HUDEP-2 (cell line): ENCODE measurements around the gene ZNF441.
"Not testable (repeated sequence)": the region's sequence is repeated elsewhere in the genome, so short reads cannot be mapped to it uniquely, and the experiment has no call there.

ENCODE experiments used
- DNase-seq, 76 experiments: peaks; one replicate each; lab custom pipeline; 2025; ENCODE audit not compliant: unreplicated experiment in 76 of 76; lab: John Stamatoyannopoulos, UW

Gene ZNF441

GRCh38 chr19:11766597-11767591 is at the start of gene ZNF441:
Gene ZNF441, plus strand, starts transcription at chr19:11767000. Its CDS starts 194 bp downstream, at chr19:11767194.
- DNase-seq, result peak in 72 of 76 experiments; percentile 11 to 98 (median 89)

DNA sequence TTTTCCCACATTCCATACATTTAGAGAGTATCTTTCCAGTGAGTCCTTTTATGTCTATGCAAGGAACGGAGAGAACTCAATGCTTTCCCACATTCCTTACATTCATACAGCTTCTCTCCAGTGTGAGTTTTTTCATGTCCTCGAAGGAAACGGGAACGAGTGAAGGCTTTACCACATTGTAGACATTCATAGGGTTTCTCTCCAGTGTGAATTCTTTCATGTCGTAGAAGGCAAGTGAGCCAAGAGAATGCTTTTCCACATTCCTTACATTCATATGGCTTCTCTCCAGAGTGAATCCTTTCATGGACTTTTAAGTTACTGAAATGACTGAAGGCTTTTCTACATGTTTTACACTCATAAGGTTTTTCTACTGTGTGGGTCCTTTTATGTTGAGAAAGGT is 45.1 kb upstream of the ZNF441 start:
- DNase-seq, result no peak

DNA sequence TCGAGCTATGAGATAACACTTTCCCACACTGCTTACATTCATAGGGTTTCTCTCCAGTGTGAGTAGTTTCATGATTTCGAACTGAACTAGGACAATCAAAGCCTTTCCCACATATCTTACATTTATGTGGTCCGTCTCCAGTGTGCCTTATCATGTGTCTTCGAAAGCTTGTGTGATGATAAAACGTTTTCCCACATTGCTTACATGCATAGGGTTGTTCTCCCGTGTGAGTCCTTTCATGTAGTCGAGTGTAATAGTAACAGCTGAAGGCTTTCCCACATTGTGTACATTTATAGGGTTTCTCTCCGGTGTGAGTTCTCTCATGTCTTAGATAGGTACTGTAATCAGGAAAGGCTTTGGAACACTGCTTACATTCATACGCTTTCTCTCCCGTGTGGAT is 44.4 kb upstream of the ZNF441 start:
- DNase-seq, result no peak

DNA sequence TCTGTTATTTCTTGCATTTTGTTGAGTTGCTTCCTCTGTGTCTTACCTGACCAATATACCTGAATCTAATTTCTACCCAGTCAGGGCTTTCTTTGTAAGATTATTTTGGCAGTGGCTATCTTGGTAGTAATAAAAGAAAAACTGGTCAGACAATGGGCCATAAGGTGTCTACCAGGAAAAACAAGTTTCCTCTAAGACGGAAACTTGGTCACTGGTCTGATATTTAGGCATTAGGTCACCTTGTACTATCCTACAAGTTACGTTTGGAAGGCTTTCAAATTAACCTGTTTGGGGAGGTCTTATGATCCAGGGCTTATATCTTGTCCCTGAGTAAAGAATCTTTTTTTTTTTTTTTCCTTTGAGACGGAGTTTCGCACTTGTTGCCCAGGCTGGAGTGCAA is 37.2 kb upstream of the ZNF441 start:
- no peak for DNase-seq

DNA sequence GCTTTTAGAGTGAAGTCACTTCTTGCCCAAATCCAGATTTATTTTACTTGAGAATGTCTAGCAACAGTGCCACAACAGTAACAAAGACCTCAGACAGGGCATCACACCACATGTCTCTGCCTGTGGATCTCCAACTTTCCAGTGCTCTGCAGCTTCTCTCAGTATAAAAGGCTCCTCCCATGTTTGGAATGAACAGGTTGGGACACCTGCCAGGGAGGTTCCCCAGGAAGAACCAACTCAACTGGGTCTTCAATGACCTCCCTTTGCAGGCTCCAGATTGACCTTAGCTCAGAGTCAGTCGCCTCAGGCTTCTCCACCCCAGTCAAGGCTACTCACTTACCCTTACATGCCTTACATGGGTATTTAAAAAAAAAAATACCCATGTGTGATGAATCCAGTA is 31.4 kb upstream of the ZNF441 start:
- DNase-seq, result no peak

DNA sequence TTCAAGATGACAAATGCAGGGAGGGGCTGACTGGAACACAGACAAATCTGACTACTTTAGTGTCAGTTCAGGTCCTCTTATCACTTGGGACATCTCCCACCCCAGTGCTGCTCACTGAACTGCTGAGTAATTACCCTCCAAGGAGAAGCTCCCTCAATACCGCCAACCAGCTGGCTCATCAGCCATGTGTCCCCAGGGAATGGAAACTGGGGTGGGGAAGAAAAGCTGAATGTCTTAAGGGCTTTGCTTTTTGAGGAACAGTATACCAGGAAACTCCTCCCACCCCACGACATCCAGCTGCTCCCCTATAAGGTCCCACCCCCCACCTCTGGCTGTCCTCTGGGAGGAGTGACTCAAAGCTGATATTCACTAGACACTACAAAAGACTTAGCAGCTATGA is 30.1 kb upstream of the ZNF441 start:
- peak in 51 of 76 experiments; percentile 2 to 62 (median 27) for DNase-seq

GRCh38 chr19:11737964-11738745 is 28.6 kb upstream of the ZNF441 start:
- DNase-seq, result peak in 33 of 76 experiments; percentile 2 to 47 (median 16)

DNA sequence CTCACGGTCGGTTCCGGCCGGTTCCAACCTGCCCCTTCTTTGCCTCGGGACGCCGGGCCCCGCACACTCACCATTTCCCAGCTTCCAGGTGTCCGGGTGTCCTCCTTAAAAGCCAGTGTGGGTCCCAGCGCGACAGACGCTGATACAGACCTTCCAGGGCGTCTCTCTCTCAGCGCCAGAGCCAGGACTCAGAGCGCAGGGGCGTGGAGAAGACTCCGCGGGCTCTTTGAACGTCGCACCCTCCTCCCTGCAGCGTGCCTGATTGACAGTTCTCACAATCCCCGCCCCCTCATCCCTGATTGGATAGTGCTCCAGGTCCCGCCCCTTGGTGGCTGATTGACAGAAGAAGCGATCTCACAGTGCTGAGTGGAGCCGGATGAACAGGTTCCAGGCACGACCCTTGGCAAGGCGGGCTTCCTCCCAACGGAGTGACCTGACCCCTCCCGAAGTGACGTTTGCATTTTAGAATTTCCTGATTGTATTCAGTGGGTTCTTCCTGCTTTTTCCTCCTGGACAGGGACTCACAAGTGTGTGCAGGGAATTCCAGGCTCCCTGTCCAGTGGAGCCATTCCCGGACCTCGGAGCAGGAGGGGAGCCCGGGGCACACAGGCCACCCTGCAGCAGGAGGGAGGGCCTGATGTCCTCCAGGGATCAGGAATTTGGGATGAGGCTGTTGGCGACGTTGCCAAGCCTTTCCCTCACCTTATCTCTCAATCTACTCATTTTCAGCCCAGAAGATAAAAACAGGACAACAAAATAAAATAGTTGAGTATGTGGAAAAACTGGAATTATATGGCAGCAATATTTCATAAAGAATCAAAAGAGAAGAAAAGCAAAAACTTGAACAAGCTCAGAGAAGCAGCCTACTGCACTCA is 27.8 kb upstream of the ZNF441 start, which contains the start of gene ZNF823:
Gene ZNF823, minus strand, starts transcription at position 201 of the 875 bp plus-strand sequence. Its CDS starts 127 bp downstream, at position 74.
- peak in 75 of 76 experiments; percentile 36 to 99 (median 91) for DNase-seq

DNA sequence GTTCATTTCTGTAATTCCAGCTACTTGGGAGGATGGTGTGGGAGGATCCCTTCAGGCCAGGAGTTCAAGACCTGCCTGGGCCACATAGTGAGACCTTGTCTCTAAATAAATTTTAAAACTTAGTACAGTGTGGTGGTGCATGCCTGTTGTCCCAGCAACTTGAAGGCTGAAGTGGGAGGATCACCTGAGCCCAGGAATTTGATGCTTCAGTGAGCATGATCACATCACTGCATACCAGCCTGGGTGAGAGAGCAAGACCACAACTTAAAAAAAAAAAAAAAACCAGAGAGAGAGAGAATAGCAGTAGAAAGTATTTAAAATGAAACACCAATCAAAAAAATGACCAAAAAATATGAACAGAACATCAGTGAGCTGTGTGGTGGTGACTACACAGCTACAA is 20.9 kb upstream of the ZNF441 start:
- no peak for DNase-seq

GRCh38 chr19:11747277-11747676 is 19.5 kb upstream of the ZNF441 start:
- DNase-seq, result no peak

DNA sequence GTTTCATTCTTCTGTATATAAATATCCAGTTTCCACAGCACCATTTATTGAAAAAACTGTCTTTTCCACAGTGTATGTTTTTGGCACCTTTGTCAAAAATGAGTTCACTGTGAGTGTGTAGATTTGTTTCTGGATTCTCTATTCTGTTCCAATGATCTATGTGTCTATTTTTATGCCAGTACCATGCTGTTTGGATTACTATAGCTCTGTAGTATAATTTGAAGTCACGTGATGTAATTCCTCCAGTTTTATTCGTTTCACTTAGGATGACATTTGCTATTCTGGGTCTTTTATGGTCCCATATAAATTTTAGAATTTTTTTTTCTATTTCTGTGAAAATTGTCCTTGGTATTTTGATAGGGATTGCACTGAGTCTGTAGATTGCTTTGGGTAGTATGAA is 17.0 kb upstream of the ZNF441 start:
- DNase-seq, result no peak

DNA sequence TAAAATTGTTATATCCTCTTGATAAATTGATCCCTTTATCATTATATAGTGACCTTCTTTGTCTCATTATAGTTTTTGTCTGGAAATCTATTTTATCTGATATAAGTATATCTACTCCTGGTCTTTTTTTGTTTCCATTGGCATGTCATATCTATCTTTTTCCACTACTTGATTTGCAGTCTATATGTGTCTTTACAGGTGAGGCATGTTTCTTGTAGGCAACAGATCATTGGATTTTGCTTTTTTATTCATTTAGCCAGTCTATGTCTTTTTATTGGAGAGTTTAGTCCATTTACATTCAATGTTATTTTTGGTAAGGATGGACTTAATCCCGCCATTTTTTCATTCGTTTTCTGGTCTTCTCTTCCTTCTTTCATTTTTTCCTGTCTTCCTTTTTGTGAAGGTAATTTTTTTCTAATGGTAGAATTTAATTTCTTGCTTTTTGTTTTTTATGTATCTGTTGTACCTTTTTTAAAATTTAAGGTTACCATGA is 14.5 kb upstream of the ZNF441 start:
- DNase-seq, result no peak

- DNase-seq, result no peak
Observed at GRCh38 chr19:11754663-11755062, 12.1 kb upstream of the ZNF441 start.

GRCh38 chr19:11756965-11757364 is 9.8 kb upstream of the ZNF441 start:
- no peak for DNase-seq

DNA sequence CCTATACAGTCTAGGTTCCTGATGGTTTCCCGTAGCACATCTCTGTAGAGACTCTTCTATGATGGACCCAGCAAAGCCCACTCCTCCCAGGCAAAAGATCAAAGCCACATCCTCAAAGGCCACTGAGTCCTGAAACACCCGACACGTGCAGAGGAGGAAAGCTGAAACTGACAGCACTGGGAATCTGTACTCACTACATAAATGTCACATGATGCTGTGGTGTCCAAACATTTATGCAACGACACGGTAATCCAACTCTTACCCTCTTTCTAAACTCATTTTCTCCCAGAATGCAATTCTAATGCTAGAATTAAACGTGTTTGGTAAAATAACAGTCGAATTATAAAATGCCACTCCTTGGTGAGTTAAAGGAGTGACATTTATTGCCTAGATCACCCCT is 7.0 kb upstream of the ZNF441 start:
- DNase-seq, result no peak

DNA sequence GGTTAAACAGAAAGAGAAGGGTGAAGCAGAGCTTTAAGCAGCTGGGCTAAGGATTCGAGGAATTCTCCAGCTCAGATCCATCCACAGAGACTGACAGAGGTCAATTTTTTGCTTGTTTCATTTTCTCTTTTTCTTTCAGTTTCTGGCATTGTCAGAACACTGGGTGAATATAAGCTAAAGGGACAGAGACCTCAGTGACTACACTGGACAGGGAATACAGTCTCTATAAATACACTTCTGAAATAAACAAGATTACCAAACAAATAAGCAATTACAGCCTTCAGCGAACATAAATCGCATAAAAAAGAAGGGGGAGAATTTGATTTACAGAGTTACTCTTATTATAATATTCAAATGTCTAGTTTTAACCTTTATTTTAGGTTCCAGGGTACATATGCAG is 3.7 kb upstream of the ZNF441 start:
- no peak for DNase-seq

DNA sequence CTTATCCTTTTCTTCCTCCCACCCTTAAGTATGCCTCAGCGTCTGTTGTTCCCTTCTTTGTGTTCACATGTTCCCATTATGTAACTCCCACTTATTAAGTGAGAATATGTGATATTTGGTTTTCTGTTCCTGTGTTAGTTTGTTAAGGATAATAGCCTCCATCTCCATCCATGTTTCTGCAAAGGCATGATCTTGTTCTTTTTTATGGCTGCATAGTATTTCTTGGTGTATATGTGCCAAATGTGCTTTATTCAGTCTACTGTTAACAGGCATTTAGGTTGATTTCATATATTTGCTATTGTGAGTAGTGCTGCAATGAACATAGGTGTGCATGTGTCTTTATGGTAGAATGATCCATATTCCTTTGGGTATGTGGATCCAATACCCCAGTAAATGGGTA is 3.2 kb upstream of the ZNF441 start:
- no peak for DNase-seq

DNA sequence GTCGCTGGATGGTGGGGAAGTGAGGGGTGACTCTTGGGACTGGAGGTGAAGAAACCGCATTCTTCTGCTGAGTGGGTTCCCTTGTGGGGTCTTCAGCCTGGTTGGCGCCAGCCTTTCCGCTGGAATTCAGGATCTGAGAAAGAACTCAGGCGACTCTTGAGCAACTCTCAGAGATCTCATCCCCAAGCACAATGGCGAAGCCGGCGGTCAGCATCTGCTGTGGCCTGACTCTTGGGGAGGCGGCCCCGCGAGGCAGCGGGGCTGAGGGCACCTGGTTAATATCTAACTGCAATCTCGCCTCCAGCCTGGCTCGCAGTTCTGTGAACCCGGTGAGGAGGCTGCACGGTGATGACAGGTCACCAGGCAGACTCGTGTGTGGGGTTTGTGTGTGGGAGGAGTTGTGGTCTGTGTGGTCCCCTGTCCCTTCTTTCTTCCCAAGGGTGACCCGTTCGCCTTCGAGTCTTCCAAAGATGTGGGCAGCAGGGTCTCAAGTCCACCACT is 883 bp downstream of the ZNF441 start:
- peak in 9 of 76 experiments; percentile 5 to 48 (median 16) for DNase-seq

DNA sequence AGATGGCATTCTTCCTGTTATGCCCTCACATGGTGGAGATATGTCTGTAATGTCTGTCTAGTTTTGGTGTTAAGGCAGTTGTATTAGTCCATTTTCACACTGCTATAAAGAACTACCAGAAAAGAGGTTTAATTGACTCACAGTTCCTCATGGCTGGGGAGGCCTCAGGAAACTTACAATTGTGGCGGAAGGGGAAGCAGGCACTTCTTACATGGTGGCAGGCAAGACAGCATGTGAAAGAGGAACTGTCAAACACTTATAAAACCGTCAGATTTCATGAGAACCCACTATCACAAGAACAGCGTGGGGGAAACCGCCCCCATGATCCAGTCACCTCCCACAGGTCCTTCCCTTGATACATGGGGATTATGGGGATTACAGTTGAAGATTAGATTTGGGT is 3.2 kb downstream of the ZNF441 start:
- peak in 1 of 76 experiments; percentile 2 for DNase-seq

GRCh38 chr19:11771520-11771919 is 4.7 kb downstream of the ZNF441 start:
- not testable (repeated sequence) for DNase-seq
